GM18526 (cell line): ENCODE measurements around the gene TTC23.

ENCODE experiments used
- POLR2A ChIP-seq: IDR thresholded peaks from 3 replicates; pipeline ENCODE4 v1.6.1; 2011; ENCODE audit not compliant: insufficient read length; ENCODE audit errors: extremely low read depth

TTC23 gene

DNA sequence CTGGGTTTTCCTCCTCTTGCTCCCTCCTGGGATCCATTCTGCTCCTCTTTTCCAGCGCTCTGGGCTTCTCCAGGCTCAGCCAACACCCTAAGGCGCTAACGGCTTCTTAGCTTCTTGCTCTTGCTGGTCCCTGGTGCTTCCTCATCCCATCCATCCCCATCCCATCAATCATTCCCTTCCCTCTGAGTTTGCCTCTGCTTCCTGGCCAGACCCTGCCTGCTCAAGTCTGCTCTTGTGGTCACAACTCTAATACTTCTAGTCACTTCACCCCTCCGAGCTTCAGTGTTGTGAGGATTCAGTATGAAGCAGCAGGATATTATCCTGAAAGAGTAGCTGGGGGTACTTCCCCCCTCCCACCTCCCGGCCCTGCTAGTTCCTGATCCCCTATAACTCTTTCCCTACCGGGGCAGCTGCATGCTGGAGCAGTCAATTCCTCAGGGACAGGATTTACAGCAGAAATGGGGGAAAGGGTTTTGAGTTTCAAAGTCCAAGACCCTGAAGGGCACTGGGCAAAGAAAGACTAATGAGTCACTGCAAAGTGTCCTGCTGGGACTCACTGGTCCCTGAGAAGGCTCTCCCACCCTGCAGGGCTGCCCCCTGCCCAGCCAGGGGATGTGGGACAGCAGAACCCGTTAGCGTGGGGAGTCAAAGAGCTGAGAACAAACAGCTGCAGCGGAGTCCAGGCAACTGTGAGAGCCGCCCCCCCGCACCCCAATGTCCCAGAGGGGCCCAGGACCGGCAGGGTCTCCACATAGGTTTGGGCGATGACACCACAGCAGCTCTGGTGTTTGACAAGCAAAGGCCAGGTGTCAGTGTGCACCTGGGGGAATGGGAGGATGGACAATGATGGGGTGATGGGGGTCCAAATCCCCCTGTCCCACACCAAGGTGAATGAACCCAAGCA lies 146.8 kb downstream of the TTC23 start:
- TF ChIP-seq POLR2A = no peak

GRCh38 chr15:99101501-99101900 lies 147.9 kb downstream of the TTC23 start:
- no peak for TF ChIP-seq POLR2A

- no peak for TF ChIP-seq POLR2A
These were observed 148.9 kb downstream of the TTC23 start for GRCh38 chr15:99100245-99101173.

- TF ChIP-seq POLR2A = no peak
These were observed 149.7 kb downstream of the TTC23 start for GRCh38 chr15:99099661-99100060.

DNA sequence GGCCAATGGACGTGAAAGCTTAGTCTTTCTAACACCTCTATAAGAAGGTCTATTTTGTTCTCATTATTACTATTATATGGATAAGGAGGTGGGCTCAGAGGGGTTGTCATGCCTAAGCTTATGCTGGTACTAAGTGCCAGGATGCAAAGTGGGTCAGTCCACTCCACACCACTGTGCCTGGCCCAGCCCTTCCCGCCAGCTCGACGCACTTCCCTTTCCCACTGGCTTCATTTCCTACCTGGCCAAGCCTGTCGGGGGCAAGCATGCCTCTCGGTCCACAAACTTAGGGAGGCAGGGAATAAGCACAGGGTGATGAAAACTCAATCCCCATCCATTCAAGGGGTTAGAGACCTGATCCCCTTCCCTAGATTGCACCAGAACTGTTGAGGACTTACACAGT lies 150.4 kb downstream of the TTC23 start:
- no peak for TF ChIP-seq POLR2A

DNA sequence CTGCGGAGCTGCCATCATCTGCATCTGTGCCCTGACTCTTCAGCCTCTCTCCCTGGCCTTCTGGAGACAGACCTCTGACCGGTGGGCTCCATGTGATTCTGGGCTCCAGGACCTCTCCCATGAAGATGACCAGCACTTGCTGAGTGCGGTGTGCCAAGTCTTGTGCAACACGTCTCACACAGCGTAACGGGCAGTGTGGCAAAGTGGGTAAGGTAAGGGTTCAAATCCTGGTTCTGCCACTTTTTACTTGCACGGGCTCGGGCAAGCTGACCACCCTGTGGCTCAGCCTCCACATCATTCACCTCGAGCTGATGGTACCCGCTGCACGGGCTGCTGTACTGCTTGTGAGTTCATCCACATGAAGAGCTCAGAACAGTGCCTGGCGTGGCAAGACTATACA lies 151.0 kb downstream of the TTC23 start:
- no peak for TF ChIP-seq POLR2A

DNA sequence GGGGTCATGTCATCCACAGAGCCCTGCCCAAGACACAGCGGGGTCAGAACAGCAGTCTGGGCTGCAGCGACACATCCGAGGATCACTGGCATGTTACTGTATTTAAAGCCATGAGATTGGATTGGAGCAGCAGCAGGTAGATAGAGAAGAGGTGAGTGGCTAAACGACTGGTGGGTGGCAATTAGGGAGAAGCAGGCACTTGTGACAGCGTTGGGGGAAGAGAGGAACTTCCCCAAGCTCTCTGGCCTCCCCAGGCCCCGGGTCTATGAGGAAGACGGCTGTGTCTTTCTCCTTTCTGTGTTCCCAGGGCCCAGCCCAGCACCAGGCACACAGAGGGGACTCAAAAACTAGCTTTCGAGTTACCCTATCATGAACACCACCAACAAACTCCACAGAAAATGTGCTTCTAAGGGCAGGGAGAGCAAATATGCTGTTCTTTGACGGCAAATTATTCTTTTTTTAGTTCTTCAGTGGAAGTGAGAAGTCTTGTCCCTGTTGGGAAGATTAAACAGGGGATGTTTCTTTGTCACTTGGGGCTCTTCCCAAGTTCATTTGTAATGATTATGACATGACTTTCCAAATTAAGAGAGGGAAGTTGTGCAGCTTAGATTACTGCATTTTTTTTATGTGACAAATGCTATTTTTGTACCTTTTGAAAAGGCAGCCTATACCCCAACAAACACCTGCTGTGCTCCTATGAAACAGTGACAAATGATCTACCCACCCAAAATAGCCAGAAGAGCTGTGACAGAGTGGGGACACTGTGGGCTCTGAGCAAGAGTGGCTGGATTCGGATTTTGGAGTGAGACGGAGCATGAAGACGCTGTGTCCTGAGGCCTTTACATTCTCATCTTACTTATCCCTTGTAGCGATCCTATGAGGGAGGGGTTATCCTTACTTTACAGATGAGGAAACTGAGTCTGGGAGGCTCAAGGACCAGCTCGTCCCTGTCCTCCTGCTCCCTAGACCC lies 151.7 kb downstream of the TTC23 start:
- no peak for TF ChIP-seq POLR2A

DNA sequence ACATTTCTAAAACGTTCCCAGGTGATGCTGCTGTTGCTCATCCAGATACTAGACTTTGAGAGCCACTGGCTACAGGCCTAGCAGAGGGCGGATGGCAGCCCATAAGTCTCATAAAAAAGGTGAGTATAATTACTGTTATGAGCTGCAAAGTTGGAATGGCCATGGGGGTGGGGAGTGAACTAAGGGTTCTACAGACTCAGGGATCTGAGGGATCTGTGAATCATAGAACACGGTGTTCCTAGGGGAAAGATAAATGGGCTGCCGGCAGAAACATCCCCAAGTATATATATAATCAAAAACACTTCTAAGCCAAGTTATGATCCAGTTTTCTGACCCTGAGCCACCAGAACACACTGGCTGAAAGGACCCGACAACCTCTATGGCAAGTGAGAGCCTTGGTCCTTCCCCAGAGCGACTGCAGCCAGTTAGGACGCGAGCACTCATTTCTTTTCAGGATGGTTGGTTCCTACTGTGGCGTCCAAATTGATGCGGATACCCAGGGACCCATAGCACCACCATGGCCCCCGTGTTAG lies 152.4 kb downstream of the TTC23 start:
- TF ChIP-seq POLR2A = no peak

- no peak for TF ChIP-seq POLR2A
These were observed 153.0 kb downstream of the TTC23 start for GRCh38 chr15:99096173-99096893.

GRCh38 chr15:99095626-99096025 lies 153.8 kb downstream of the TTC23 start:
- no peak for TF ChIP-seq POLR2A

DNA sequence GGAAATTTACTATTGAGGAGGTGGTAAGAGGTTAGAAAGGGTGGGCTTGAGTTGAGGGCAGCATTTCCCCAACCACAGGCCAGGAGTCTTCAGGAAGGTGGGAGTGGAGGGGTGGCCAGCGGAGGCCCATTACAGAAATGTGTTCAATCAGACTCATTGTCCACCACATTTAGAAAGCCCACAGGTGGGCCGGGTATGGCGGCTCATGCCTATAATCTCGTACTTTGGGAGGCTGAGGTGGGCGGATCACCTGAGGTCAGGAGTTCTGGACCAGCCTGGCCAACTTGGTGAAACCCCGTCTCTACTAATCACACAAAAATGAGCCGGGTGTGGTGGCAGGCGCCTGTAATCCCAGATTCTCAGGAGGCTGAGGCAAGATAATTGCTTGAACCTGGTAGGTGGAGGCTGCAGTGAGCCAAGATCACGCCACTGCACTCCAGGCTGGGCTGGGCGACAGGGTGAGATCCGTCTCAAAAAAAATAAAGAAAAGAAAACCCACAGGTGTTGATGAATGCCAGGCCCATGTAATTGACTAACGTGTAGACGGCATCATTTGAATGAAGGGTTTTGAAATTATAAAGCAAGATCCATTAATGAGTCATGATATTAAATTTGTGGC lies 156.7 kb downstream of the TTC23 start:
- TF ChIP-seq POLR2A = no peak

GRCh38 chr15:99090938-99091337 lies 158.4 kb downstream of the TTC23 start:
- no peak for TF ChIP-seq POLR2A

DNA sequence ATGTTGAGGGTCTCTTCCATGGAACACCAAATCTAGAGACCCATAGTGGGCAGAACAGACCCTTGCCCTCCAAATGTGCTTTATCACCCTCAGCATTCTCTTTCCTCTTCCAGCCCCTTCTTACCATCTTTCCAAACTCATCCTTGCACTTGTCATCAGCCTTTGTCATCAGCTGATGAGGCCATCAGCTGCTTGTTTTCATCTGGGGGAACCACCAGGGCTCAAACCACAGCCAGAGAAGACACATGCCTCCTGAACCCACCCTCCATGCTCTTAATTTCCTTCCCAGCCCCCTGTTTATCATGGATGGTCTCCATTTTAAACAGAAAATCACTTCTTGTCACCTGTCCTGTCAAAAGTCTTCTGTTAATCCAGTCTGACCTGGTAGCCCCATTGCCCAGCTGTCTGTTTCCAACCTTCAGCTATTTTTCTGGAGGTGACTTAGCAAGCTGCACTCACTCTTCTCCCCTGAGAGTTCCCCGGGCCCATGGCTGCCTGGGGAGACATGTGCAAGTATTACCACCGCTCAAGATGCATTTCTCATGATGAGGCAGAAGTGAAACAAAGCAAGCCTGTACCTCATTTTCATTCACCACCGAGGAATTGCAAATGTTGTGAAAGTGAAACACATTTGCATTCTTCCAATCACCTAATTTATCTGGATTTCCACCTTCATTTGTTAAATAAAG lies 159.2 kb downstream of the TTC23 start:
- TF ChIP-seq POLR2A = no peak
